ENCODE results near the gene EIF2B2.

GRCh38 chr14:74979442-74980397 lies 23.0 kb upstream of the EIF2B2 start:
- TF ChIP-seq, protein P1, sequence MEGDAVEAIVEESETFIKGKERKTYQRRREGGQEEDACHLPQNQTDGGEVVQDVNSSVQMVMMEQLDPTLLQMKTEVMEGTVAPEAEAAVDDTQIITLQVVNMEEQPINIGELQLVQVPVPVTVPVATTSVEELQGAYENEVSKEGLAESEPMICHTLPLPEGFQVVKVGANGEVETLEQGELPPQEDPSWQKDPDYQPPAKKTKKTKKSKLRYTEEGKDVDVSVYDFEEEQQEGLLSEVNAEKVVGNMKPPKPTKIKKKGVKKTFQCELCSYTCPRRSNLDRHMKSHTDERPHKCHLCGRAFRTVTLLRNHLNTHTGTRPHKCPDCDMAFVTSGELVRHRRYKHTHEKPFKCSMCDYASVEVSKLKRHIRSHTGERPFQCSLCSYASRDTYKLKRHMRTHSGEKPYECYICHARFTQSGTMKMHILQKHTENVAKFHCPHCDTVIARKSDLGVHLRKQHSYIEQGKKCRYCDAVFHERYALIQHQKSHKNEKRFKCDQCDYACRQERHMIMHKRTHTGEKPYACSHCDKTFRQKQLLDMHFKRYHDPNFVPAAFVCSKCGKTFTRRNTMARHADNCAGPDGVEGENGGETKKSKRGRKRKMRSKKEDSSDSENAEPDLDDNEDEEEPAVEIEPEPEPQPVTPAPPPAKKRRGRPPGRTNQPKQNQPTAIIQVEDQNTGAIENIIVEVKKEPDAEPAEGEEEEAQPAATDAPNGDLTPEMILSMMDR (conservative IDR thresholded peaks at IDR 0.05; ENCODE audit: low read length), result no peak
- no peak for TF ChIP-seq EZH2phosphoT487 (IDR thresholded peaks at IDR 0.05; ENCODE audit: borderline replicate concordance, low read depth, low read length)
